Measurements from ENCODE around the gene IGF2. TPM values are rescaled to one million over a fixed set of nuclear protein-coding genes. Genes with fewer than 3 reads are reported as not detected.

The IGF2 gene
- total RNA-seq, 2 donors from 2014 or later: 10.6 to 84.0 TPM

- peak overlapping the region in 3 of 4 donors; percentile 37 to 67 (median 65) for H3K27ac ChIP-seq
- H3K4me1 ChIP-seq: peaks cover 42% of the 10 kb centered on the region
- ATAC-seq (no peak), DNase-seq (peak; percentile 33 to 46 (median 44))
- no peak overlapping the region for H3K4me3 ChIP-seq
- intact Hi-C loops (cut with DNase I): no loop called here
- 55 to 64% methylated on average over 14 to 18 of the region's 18 CpGs for WGBS, 2 donors
- H3K9me3 ChIP-seq: no peaks in the 10 kb centered on the region
- H3K36me3 ChIP-seq (replicated peaks in 1 of 2; ENCODE audit: insufficient read depth in 1 of 2, low read depth in 2 of 2): no peaks in the 10 kb centered on the region
- TF ChIP-seq CTCF (IDR thresholded peaks at IDR 0.05): no peak
- no peak for TF ChIP-seq POLR2A (IDR thresholded peaks at IDR 0.05)
- no peaks in the 10 kb centered on the region for H3K27me3 ChIP-seq
Observed at GRCh38 chr11:2093575-2094353, 45.4 kb downstream of the IGF2 start.

GRCh38 chr11:2092956-2093412 is 46.2 kb downstream of the IGF2 start:
- TF ChIP-seq POLR2A (IDR thresholded peaks at IDR 0.05) (no peak), CTCF (IDR thresholded peaks at IDR 0.05) (peak in 2 of 7 experiments; percentile 27 to 33)
- WGBS, 2 donors: 6 to 13% methylated on average over 3 to 9 of the region's 10 CpGs
- H3K9me3 ChIP-seq: no peaks in the 10 kb centered on the region
- no peaks in the 10 kb centered on the region for H3K27me3 ChIP-seq
- H3K4me3 ChIP-seq: no peak overlapping the region
- peak; percentile 94 for ATAC-seq
- H3K4me1 ChIP-seq: peaks cover 41% of the 10 kb centered on the region
- peak overlapping the region in 3 of 4 donors; percentile 37 to 67 (median 65) for H3K27ac ChIP-seq
- DNase-seq: peak; percentile 96 to 100 (median 98)
- intact Hi-C loops (cut with DNase I): no loop called here
- no peaks in the 10 kb centered on the region for H3K36me3 ChIP-seq (replicated peaks in 1 of 2; ENCODE audit: insufficient read depth in 1 of 2, low read depth in 2 of 2)

GRCh38 chr11:2092464-2092910 is 46.7 kb downstream of the IGF2 start:
- Histone ChIP-seq H3K27ac (peak overlapping the region in 3 of 4 donors; percentile 37 to 67 (median 65)), H3K27me3 (no peaks in the 10 kb centered on the region)
- DNase-seq: no peak

GRCh38 chr11:2091786-2092463 is 47.3 kb downstream of the IGF2 start:
- 81 to 88% methylated on average over 13 to 17 of the region's 18 CpGs for WGBS, 2 donors
- Histone ChIP-seq H3K27ac (peak overlapping the region in 1 of 4 donors; percentile 65), H3K4me1 (peaks cover 31% of the 10 kb centered on the region), H3K36me3 (replicated peaks in 1 of 2; ENCODE audit: insufficient read depth in 1 of 2, low read depth in 2 of 2) (no peaks in the 10 kb centered on the region), H3K4me3 (no peak overlapping the region), H3K27me3 (no peaks in the 10 kb centered on the region), H3K9me3 (no peaks in the 10 kb centered on the region)
- intact Hi-C loops (cut with DNase I): no loop called here
- DNase-seq (peak in 1 of 4 donors; percentile 10), ATAC-seq (no peak)
- TF ChIP-seq POLR2A (IDR thresholded peaks at IDR 0.05) (no peak), CTCF (IDR thresholded peaks at IDR 0.05) (no peak)

More at GRCh38 chr11:2092464-2092910, 46.7 kb downstream of the IGF2 start:
- WGBS, 2 donors: 57 to 77% methylated on average over 6 to 9 of the region's 9 CpGs
- H3K4me1 ChIP-seq: peaks cover 36% of the 10 kb centered on the region
- no peak for ATAC-seq
- no peaks in the 10 kb centered on the region for H3K9me3 ChIP-seq
- H3K4me3 ChIP-seq: no peak overlapping the region
- H3K36me3 ChIP-seq (replicated peaks in 1 of 2; ENCODE audit: insufficient read depth in 1 of 2, low read depth in 2 of 2): no peaks in the 10 kb centered on the region
- intact Hi-C loops (cut with DNase I): no loop called here
- no peak for TF ChIP-seq POLR2A (IDR thresholded peaks at IDR 0.05)
- no peak for TF ChIP-seq CTCF (IDR thresholded peaks at IDR 0.05)
